ENCODE results near the gene KRTAP9-3. TPM values are rescaled to one million over a fixed set of nuclear protein-coding genes. Genes with fewer than 3 reads are reported as not detected.
"Not testable (repeated sequence)": the region's sequence is repeated elsewhere in the genome, so short reads cannot be mapped to it uniquely, and the experiment has no call there.

Gene KRTAP9-3
- total RNA-seq, 1 donor from 2014 or later = not detected

- TF ChIP-seq CTCF (IDR thresholded peaks at IDR 0.05) = no peak
- peaks cover 22% of the 10 kb centered on the region for H3K27me3 Mint-ChIP-seq (ENCODE audit: low read depth)
- peaks cover 8% of the 10 kb centered on the region for H3K36me3 Mint-ChIP-seq (ENCODE audit: low read depth)
- peaks cover 18% of the 10 kb centered on the region for H3K9me3 Mint-ChIP-seq (ENCODE audit: low read depth)
- DNase-seq (ENCODE audit: low spot score) = no peak
- H3K4me3 Mint-ChIP-seq (ENCODE audit: unreplicated experiment) = no peak overlapping the region
- no peaks in the 10 kb centered on the region for H3K4me1 Mint-ChIP-seq (ENCODE audit: low read depth)
- H3K27ac Mint-ChIP-seq (ENCODE audit: unreplicated experiment) = no peak overlapping the region
Observed at GRCh38 chr17:41223821-41224220, 8.4 kb upstream of the KRTAP9-3 start.

DNA sequence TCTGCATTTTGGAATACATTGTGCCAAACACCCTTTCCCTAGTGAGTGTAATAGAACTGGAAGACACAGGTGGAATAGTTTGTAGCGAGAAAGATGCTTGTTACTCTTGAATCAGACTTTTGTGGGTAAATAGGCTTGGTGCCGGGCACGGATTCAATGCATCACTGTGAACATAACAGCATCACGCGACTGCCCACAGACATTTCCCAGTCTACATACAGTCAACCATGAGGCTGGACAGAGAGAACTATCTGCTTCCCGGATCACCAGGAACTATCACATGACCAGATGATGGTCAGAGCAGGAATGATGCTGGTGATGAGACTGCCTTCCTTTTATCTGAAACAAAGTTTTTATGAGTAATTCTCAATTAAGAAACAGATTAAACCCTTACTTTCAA is 6.2 kb upstream of the KRTAP9-3 start:
- TF ChIP-seq CTCF (IDR thresholded peaks at IDR 0.05) = no peak
- Mint-ChIP-seq H3K27ac (ENCODE audit: unreplicated experiment) (no peak overlapping the region), H3K9me3 (ENCODE audit: low read depth) (peaks cover 2% of the 10 kb centered on the region), H3K4me1 (ENCODE audit: low read depth) (no peaks in the 10 kb centered on the region), H3K36me3 (ENCODE audit: low read depth) (no peaks in the 10 kb centered on the region), H3K4me3 (ENCODE audit: unreplicated experiment) (no peak overlapping the region), H3K27me3 (ENCODE audit: low read depth) (peaks cover 20% of the 10 kb centered on the region)
- no peak for DNase-seq (ENCODE audit: low spot score)

GRCh38 chr17:41226598-41227095 is 5.6 kb upstream of the KRTAP9-3 start, which contains the start of gene KRTAP9-2:
TSS of gene KRTAP9-2 (plus strand) at chr17:41226648. CDS start at chr17:41226655, 7 bp downstream.
- not testable (repeated sequence) for H3K9me3 Mint-ChIP-seq (ENCODE audit: low read depth); H3K4me3 Mint-ChIP-seq (ENCODE audit: unreplicated experiment); DNase-seq (ENCODE audit: low spot score); H3K4me1 Mint-ChIP-seq (ENCODE audit: low read depth); H3K27ac Mint-ChIP-seq (ENCODE audit: unreplicated experiment); H3K36me3 Mint-ChIP-seq (ENCODE audit: low read depth)
- peaks cover 19% of the 10 kb centered on the region for H3K27me3 Mint-ChIP-seq (ENCODE audit: low read depth)

DNA sequence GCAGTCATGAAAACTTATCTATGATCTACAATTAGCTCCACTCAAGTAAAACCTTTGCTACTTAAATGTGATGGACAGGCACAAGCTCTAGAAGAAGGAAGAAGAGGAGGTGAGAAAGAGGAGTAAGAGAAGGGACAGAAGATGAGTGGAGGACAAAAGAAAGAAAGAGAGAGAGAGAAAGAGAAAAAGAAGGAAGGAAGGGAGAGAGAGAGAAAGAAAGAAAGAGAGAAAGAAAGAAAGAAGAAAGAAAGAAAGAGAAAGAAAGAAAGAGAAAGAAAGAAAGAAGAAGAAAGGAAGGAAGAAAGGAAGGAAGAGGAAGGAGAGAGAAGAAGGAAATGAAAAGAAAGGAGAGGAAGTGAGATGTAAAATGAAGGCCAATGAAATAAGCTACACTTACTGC is 2.2 kb upstream of the KRTAP9-3 start:
- Mint-ChIP-seq H3K4me3 (ENCODE audit: unreplicated experiment) (no peak overlapping the region), H3K4me1 (ENCODE audit: low read depth) (no peaks in the 10 kb centered on the region), H3K9me3 (ENCODE audit: low read depth) (no peaks in the 10 kb centered on the region), H3K27ac (ENCODE audit: unreplicated experiment) (no peak overlapping the region), H3K27me3 (ENCODE audit: low read depth) (peaks cover 44% of the 10 kb centered on the region), H3K36me3 (ENCODE audit: low read depth) (no peaks in the 10 kb centered on the region)
- DNase-seq (ENCODE audit: low spot score) = no peak
- no peak for TF ChIP-seq CTCF (IDR thresholded peaks at IDR 0.05)

- no peak for DNase-seq (ENCODE audit: low spot score)
- H3K36me3 Mint-ChIP-seq (ENCODE audit: low read depth) = no peaks in the 10 kb centered on the region
- no peaks in the 10 kb centered on the region for H3K4me1 Mint-ChIP-seq (ENCODE audit: low read depth)
- no peak overlapping the region for H3K27ac Mint-ChIP-seq (ENCODE audit: unreplicated experiment)
- H3K27me3 Mint-ChIP-seq (ENCODE audit: low read depth) = peaks cover 50% of the 10 kb centered on the region
- TF ChIP-seq CTCF (IDR thresholded peaks at IDR 0.05) = no peak
- no peak overlapping the region for H3K4me3 Mint-ChIP-seq (ENCODE audit: unreplicated experiment)
- no peaks in the 10 kb centered on the region for H3K9me3 Mint-ChIP-seq (ENCODE audit: low read depth)
Observed at GRCh38 chr17:41231731-41232130, 518 bp upstream of the KRTAP9-3 start.

GRCh38 chr17:41237116-41237515 is 4.9 kb downstream of the KRTAP9-3 start:
- peaks cover 57% of the 10 kb centered on the region for H3K27me3 Mint-ChIP-seq (ENCODE audit: low read depth)
- H3K4me1 Mint-ChIP-seq (ENCODE audit: low read depth); H3K27ac Mint-ChIP-seq (ENCODE audit: unreplicated experiment); H3K4me3 Mint-ChIP-seq (ENCODE audit: unreplicated experiment); H3K9me3 Mint-ChIP-seq (ENCODE audit: low read depth); DNase-seq (ENCODE audit: low spot score); H3K36me3 Mint-ChIP-seq (ENCODE audit: low read depth): not testable (repeated sequence)

- not testable (repeated sequence) for H3K9me3 Mint-ChIP-seq (ENCODE audit: low read depth); DNase-seq (ENCODE audit: low spot score); H3K4me3 Mint-ChIP-seq (ENCODE audit: unreplicated experiment); H3K27ac Mint-ChIP-seq (ENCODE audit: unreplicated experiment); H3K4me1 Mint-ChIP-seq (ENCODE audit: low read depth)
- H3K27me3 Mint-ChIP-seq (ENCODE audit: low read depth) = peaks cover 59% of the 10 kb centered on the region
- H3K36me3 Mint-ChIP-seq (ENCODE audit: low read depth) = peaks cover 11% of the 10 kb centered on the region
Observed at GRCh38 chr17:41237949-41238437, 5.7 kb downstream of the KRTAP9-3 start, which contains the start of gene KRTAP9-8. TSS of gene KRTAP9-8 (plus strand) at chr17:41237999. CDS start at chr17:41238052, 53 bp downstream.

DNA sequence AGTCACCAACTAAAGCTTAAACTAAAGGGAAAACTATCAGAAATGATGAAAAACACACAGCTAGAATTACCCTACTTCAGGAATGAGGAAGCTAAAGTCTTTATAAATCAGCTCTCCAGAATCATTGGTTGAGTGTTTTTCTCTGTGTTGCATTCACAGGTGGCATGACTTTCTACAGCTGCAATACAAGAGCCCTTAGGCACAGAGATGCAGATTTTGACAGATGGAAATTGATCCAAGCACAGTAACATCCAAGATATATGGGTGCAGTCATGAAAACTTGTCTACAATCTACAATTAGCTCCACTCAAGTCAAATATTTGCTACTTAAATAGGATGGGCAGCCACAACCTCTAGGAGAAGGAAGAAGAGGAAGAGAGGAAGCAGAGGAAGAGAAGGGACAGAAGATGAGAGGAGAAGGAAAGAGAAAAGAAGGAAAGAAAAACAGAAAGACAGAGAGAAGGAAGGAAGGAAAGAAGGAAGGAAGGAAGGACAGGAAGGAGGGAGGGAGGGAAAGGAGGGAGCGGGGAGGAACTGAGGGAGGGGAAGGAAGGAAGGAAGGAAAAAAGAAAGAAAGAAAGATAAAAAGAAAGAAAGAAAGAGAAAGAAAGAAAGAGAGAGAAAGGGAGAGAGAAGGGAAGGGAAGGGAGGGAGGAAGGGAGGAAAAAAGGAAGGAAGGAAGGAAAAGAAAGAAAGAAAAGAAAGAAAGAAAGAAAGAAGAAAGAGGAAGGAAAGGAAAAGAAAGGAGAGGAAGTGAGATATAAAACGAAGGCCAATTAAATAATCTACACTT is 14.9 kb downstream of the KRTAP9-3 start:
- H3K9me3 Mint-ChIP-seq (ENCODE audit: low read depth); H3K36me3 Mint-ChIP-seq (ENCODE audit: low read depth); H3K27ac Mint-ChIP-seq (ENCODE audit: unreplicated experiment); H3K4me3 Mint-ChIP-seq (ENCODE audit: unreplicated experiment); DNase-seq (ENCODE audit: low spot score); H3K4me1 Mint-ChIP-seq (ENCODE audit: low read depth): not testable (repeated sequence)
- peaks cover 54% of the 10 kb centered on the region for H3K27me3 Mint-ChIP-seq (ENCODE audit: low read depth)

Data from chondrocyte (in vitro differentiated cells).